HepG2 (cell line): Measurements from ENCODE around the gene SEPTIN11. TPM values are rescaled to one million over a fixed set of nuclear protein-coding genes. Genes with fewer than 3 reads are reported as not detected.

Source experiments
- ATAC-seq: fragments of 200-7000 bp; cut with Tn5 transposase; 3 replicates; pipeline ENCODE4 v1.9.1; 2020; ENCODE audit warnings: mild to moderate bottlenecking, moderate library complexity
- BruUV-seq: library from RNA; stranded (reverse); fragments of 400-500 nt; replicated peaks from 2 replicates; lab custom pipeline; 2021; lab: Mats Ljungman, UMichigan
- CTCF ChIA-PET: fragments of 300-600 bp; formaldehyde crosslinking; extraction: SDS; loops from one replicate; lab custom pipeline; 2021; ENCODE audit warnings: low total read pairs, inconsistent platforms, low intra/inter-chr PET ratio; lab: Yijun Ruan, JAX
- POLR2A ChIA-PET: fragments of 350-600 bp; sonication (Branson Sonifier 250); formaldehyde crosslinking; loops from one replicate; lab custom pipeline; 2020; ENCODE audit warnings: antibody characterized with exemption, inconsistent platforms; lab: Yijun Ruan, JAX
- DNase-seq: peaks from one replicate; pipeline ENCODE4 v3.0.0-alpha.2; 2015; ENCODE audit warnings: low spot score
- FAIRE-seq: peaks from 3 replicates; lab custom pipeline; 2011; peaks lifted over from hg19 to GRCh38; lab: Jason Lieb, UNC
- H2AFZ ChIP-seq: one replicate; pipeline ENCODE4 v1.6.1; 2011; ENCODE audit warnings: low read length, inconsistent platforms
- H3K27ac ChIP-seq: fragments of 300-600 bp; 3 replicates; pipeline ENCODE4 v1.8.0; 2011; ENCODE audit warnings: mixed run types, mild to moderate bottlenecking, mixed read lengths, low read length, inconsistent platforms; ENCODE audit not compliant: insufficient read depth; ENCODE audit errors: extremely low read length
- H3K27me3 ChIP-seq, 2 experiments: fragments of 200-600 bp in 1 of 2; 2 replicates in 1 of 2; 3 replicates in 1 of 2; pipeline versions ENCODE4 v1.6.0 to v1.8.0; 2011; ENCODE audit warnings: low read length in 2 of 2, mild to moderate bottlenecking in 2 of 2, moderate library complexity in 2 of 2, inconsistent platforms in 1 of 2; ENCODE audit not compliant: insufficient read depth in 2 of 2, control insufficient read depth in 1 of 2
- H3K36me3 ChIP-seq, 2 experiments: fragments of 200-600 bp in 1 of 2; replicated peaks in 1 of 2; 2 replicates in 1 of 2; 3 replicates in 1 of 2; pipeline versions ENCODE4 v1.5.1 to v1.8.0; 2011; ENCODE audit warnings: low read length in 2 of 2, inconsistent platforms in 1 of 2; ENCODE audit not compliant: insufficient read depth in 2 of 2, control insufficient read depth in 1 of 2
- H3K4me1 ChIP-seq: 2 replicates; pipeline ENCODE4 v1.5.1; 2012; ENCODE audit warnings: low read length, inconsistent platforms; ENCODE audit not compliant: insufficient read depth
- H3K4me2 ChIP-seq: 2 replicates; pipeline ENCODE4 v1.6.0; 2011; ENCODE audit warnings: low read depth, low read length, inconsistent platforms
- H3K4me3 ChIP-seq, 3 experiments: fragments of 200-600 bp in 1 of 3; sonication (generic), shearing (Covaris generic) in 1 of 3; replicated peaks in 1 of 3; 2 replicates each; pipeline ENCODE4 v1.5.1; 2011 to 2016; ENCODE audit warnings: low read length in 3 of 3, inconsistent platforms in 2 of 3, low read depth in 2 of 3, mild to moderate bottlenecking in 2 of 3, control low read depth in 1 of 3, mixed read lengths in 1 of 3; ENCODE audit not compliant: insufficient read depth in 1 of 3
- H3K79me2 ChIP-seq: one replicate; pipeline ENCODE4 v1.6.1; 2011; ENCODE audit warnings: low read length, inconsistent platforms; ENCODE audit not compliant: insufficient read depth
- H3K9ac ChIP-seq: 2 replicates; pipeline ENCODE4 v1.6.0; 2011; ENCODE audit warnings: mild to moderate bottlenecking, low read depth, low read length, inconsistent platforms; ENCODE audit not compliant: insufficient read depth
- H3K9me3 ChIP-seq: 2 replicates; pipeline ENCODE4 v1.5.1; 2012; ENCODE audit warnings: mild to moderate bottlenecking, low read length
- H4K20me1 ChIP-seq: 2 replicates; pipeline ENCODE4 v1.6.0; 2011; ENCODE audit warnings: inconsistent platforms, mild to moderate bottlenecking, low read length, moderate library complexity; ENCODE audit not compliant: insufficient read depth
- HDAC2 ChIP-seq: sonication (generic); formaldehyde crosslinking; IDR thresholded peaks from 2 replicates; pipeline ENCODE4 v1.4.0; 2020; ENCODE audit warnings: missing genetic modification reagents
- MATR3 ChIP-seq: sonication (generic); formaldehyde crosslinking; IDR thresholded peaks from 2 replicates; pipeline ENCODE4 v1.4.0; 2020; ENCODE audit warnings: missing genetic modification reagents
- MTA1 ChIP-seq: sonication (generic); formaldehyde crosslinking; IDR thresholded peaks from 2 replicates; pipeline ENCODE4 v1.4.0; 2020; ENCODE audit warnings: missing genetic modification reagents, mild to moderate bottlenecking, borderline replicate concordance
- PHF21A ChIP-seq: sonication (generic); formaldehyde crosslinking; IDR thresholded peaks from 2 replicates; pipeline ENCODE4 v1.5.0; 2020; ENCODE audit warnings: mild to moderate bottlenecking, missing genetic modification reagents
- SIN3A ChIP-seq: IDR thresholded peaks from 2 replicates; pipeline ENCODE4 v1.6.1; 2011; ENCODE audit warnings: low read depth, mild to moderate bottlenecking, control low read depth, low read length, borderline replicate concordance
- ZBTB3 ChIP-seq: sonication (generic); formaldehyde crosslinking; IDR thresholded peaks from 2 replicates; pipeline ENCODE4 v1.4.0; 2020; ENCODE audit warnings: low read depth, mild to moderate bottlenecking, moderate library complexity, missing genetic modification reagents, borderline replicate concordance
- ZKSCAN1 ChIP-seq: fragments of 150-350 bp; IDR thresholded peaks from 2 replicates; pipeline ENCODE4 v1.6.1; 2014; ENCODE audit warnings: low read length
- ZNF205 ChIP-seq: IDR thresholded peaks from 2 replicates; pipeline ENCODE4 v1.6.1; 2018; ENCODE audit warnings: missing biosample characterization, missing genetic modification reagents
- ZNF224 ChIP-seq: sonication (generic); formaldehyde crosslinking; IDR thresholded peaks from 2 replicates; pipeline ENCODE4 v1.5.0; 2020; ENCODE audit warnings: mild to moderate bottlenecking, missing genetic modification reagents
- ZNF282 ChIP-seq: fragments of 450-650 bp; IDR thresholded peaks from 2 replicates; pipeline ENCODE4 v1.6.1; 2018; ENCODE audit not compliant: partially characterized antibody
- ZNF678 ChIP-seq: sonication (generic); formaldehyde crosslinking; IDR thresholded peaks from 2 replicates; pipeline ENCODE4 v1.4.0; 2020; ENCODE audit warnings: mild to moderate bottlenecking, missing genetic modification reagents
- WGBS: methylation state at CpG from one replicate; pipeline ENCODE4 v1.1.6; 2017; ENCODE audit warnings: low lambda C conversion rate; 5-methylcytosine and 5-hydroxymethylcytosine counted together
- in situ Hi-C: cut with HindIII; loops from 2 replicates; pipeline ENCODE4 v1.10.0; 2017; ENCODE audit warnings: low pct_unique_long_range_greater_than_20kb; ENCODE audit not compliant: extremely low pct_ligation_motif_present
- intact Hi-C: fragments of 100-400 bp; cut with micrococcal nuclease; formaldehyde crosslinking; loops from one replicate; pipeline ENCODE4 v1.10.0; 2022; ENCODE audit not compliant: unreplicated experiment
- polyA plus RNA-seq, 8 experiments: library from polyadenylated mRNA; depleted of rRNA in 3 of 8; stranded (reverse) in 7 of 8; unstranded in 1 of 8; fragments of >200 nt; fragmentation: Illumina TruSeq in 4 of 8; extraction: Trizol in 4 of 8; gene quantifications; 2 replicates each; pipeline versions ENCODE4 v1.2.1 to v1.2.3, GENCODE V29; 2011 to 2016; ENCODE audit warnings: low read depth in 4 of 8, missing spikeins in 1 of 8, mixed read lengths in 1 of 8; ENCODE audit not compliant: insufficient read depth in 1 of 8
- total RNA-seq, 5 experiments: library from RNA; depleted of rRNA; stranded (reverse); fragments of >200 nt; fragmentation: Illumina TruSeq; extraction: Trizol; gene quantifications; 2 replicates each; pipeline ENCODE4 v1.2.3, GENCODE V29; 2016; ENCODE audit warnings: low read depth in 1 of 5
- TF ChIP-seq, protein P1 (sequence below): fragments of 450-650 bp; IDR thresholded peaks from 2 replicates; pipeline ENCODE4 v1.6.1; 2017
- TF ChIP-seq, protein P2 (sequence below): sonication (generic); formaldehyde crosslinking; IDR thresholded peaks from 2 replicates; pipeline ENCODE4 v1.5.1; 2020; ENCODE audit warnings: missing genetic modification reagents, mild to moderate bottlenecking, borderline replicate concordance
- TF ChIP-seq, protein P3 (sequence below): sonication (generic); formaldehyde crosslinking; IDR thresholded peaks from 2 replicates; pipeline ENCODE4 v1.8.1; 2023; ENCODE audit warnings: mild to moderate bottlenecking, missing genetic modification reagents
- TF ChIP-seq, protein P4 (sequence below): IDR thresholded peaks from 2 replicates; pipeline ENCODE4 v1.6.1; 2012; ENCODE audit warnings: low read length, improper control_type of control experiment
- TF ChIP-seq, protein P5 (sequence below): sonication (generic); formaldehyde crosslinking; IDR thresholded peaks from 2 replicates; pipeline ENCODE4 v1.4.0; 2020; ENCODE audit warnings: missing genetic modification reagents

Gene SEPTIN11
- total and polyA plus RNA-seq, 2 of the 13 experiments (the other 11 are each of a cell fraction or from before 2014, with no cell fraction given), result 28.9 to 47.3 TPM

DNA sequence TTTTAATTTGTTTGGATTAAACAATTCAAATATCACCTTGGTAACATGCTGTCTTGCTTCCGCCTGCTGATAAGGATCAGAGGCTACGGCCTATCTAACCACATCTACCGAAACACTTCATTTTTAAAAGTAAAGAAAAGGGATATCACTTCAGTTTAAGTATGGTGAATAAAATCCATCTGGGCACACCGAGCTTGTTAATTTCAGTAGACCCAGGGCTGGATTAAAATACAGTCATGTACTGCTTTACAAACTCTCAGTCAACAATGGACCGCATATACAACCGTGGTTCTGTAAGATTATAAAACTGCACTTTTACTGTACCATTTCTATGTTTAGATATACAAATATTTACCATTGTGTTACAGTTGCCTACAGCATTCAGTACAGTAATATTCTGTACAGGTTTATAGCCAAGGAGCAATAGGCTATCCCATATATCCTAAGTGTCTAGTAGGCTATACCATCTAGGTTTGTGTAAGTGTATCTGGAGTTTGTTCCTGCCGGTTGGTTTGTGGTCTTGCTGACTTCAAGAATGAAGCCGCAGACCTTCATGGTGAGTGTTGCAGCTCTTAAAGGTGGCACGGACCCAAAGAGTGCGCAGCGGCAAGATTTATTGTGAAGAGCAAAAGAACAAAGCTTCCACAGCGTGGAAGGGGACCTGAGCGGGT, 40.0 kb downstream of the SEPTIN11 start:
- no TSS peak for BruUV-seq
- Histone ChIP-seq H3K9ac (no peak overlapping the region), H3K27me3 (no peaks in the 10 kb centered on the region; a peak in 1 of 5 replicates), H4K20me1 (no peaks in the 10 kb centered on the region), H2AFZ (no peak overlapping the region), H3K4me1 (peaks cover 12% of the 10 kb centered on the region), H3K36me3 (no peaks in the 10 kb centered on the region), H3K4me3 (no peak overlapping the region), H3K79me2 (peaks cover 9% of the 10 kb centered on the region), H3K9me3 (no peaks in the 10 kb centered on the region), H3K27ac (no peak overlapping the region), H3K4me2 (no peak overlapping the region)
- DNase-seq, result no peak
- ChIA-PET POLR2A (no interaction called here), CTCF (no interaction called here)
- 98% methylated on average over 13 of the region's 13 CpGs for WGBS
- FAIRE-seq, result no peak
- in situ Hi-C loops (no loop called here), intact Hi-C loops (no loop called here)
- no peak for ATAC-seq
- TF ChIP-seq ZNF224 (no peak), ZKSCAN1 (no peak), PHF21A (no peak), ZBTB3 (CRISPR knock-in tag) (no peak), ZNF282 (no peak), MTA1 (CRISPR knock-in tag) (no peak), ZNF205 (CRISPR knock-in tag) (no peak), MATR3 (CRISPR knock-in tag) (no peak), HDAC2 (CRISPR knock-in tag) (no peak), SIN3A (no peak), ZNF678 (no peak)
- TF ChIP-seq, protein P1, sequence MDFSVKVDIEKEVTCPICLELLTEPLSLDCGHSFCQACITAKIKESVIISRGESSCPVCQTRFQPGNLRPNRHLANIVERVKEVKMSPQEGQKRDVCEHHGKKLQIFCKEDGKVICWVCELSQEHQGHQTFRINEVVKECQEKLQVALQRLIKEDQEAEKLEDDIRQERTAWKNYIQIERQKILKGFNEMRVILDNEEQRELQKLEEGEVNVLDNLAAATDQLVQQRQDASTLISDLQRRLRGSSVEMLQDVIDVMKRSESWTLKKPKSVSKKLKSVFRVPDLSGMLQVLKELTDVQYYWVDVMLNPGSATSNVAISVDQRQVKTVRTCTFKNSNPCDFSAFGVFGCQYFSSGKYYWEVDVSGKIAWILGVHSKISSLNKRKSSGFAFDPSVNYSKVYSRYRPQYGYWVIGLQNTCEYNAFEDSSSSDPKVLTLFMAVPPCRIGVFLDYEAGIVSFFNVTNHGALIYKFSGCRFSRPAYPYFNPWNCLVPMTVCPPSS, result no peak
- TF ChIP-seq, protein P2, sequence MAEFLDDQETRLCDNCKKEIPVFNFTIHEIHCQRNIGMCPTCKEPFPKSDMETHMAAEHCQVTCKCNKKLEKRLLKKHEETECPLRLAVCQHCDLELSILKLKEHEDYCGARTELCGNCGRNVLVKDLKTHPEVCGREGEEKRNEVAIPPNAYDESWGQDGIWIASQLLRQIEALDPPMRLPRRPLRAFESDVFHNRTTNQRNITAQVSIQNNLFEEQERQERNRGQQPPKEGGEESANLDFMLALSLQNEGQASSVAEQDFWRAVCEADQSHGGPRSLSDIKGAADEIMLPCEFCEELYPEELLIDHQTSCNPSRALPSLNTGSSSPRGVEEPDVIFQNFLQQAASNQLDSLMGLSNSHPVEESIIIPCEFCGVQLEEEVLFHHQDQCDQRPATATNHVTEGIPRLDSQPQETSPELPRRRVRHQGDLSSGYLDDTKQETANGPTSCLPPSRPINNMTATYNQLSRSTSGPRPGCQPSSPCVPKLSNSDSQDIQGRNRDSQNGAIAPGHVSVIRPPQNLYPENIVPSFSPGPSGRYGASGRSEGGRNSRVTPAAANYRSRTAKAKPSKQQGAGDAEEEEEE (CRISPR knock-in tag), result no peak
- TF ChIP-seq, protein P3, sequence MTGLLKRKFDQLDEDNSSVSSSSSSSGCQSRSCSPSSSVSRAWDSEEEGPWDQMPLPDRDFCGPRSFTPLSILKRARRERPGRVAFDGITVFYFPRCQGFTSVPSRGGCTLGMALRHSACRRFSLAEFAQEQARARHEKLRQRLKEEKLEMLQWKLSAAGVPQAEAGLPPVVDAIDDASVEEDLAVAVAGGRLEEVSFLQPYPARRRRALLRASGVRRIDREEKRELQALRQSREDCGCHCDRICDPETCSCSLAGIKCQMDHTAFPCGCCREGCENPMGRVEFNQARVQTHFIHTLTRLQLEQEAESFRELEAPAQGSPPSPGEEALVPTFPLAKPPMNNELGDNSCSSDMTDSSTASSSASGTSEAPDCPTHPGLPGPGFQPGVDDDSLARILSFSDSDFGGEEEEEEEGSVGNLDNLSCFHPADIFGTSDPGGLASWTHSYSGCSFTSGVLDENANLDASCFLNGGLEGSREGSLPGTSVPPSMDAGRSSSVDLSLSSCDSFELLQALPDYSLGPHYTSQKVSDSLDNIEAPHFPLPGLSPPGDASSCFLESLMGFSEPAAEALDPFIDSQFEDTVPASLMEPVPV, result no peak
- TF ChIP-seq, protein P4, sequence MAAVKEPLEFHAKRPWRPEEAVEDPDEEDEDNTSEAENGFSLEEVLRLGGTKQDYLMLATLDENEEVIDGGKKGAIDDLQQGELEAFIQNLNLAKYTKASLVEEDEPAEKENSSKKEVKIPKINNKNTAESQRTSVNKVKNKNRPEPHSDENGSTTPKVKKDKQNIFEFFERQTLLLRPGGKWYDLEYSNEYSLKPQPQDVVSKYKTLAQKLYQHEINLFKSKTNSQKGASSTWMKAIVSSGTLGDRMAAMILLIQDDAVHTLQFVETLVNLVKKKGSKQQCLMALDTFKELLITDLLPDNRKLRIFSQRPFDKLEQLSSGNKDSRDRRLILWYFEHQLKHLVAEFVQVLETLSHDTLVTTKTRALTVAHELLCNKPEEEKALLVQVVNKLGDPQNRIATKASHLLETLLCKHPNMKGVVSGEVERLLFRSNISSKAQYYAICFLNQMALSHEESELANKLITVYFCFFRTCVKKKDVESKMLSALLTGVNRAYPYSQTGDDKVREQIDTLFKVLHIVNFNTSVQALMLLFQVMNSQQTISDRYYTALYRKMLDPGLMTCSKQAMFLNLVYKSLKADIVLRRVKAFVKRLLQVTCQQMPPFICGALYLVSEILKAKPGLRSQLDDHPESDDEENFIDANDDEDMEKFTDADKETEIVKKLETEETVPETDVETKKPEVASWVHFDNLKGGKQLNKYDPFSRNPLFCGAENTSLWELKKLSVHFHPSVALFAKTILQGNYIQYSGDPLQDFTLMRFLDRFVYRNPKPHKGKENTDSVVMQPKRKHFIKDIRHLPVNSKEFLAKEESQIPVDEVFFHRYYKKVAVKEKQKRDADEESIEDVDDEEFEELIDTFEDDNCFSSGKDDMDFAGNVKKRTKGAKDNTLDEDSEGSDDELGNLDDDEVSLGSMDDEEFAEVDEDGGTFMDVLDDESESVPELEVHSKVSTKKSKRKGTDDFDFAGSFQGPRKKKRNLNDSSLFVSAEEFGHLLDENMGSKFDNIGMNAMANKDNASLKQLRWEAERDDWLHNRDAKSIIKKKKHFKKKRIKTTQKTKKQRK, result no peak
- TF ChIP-seq, protein P5, sequence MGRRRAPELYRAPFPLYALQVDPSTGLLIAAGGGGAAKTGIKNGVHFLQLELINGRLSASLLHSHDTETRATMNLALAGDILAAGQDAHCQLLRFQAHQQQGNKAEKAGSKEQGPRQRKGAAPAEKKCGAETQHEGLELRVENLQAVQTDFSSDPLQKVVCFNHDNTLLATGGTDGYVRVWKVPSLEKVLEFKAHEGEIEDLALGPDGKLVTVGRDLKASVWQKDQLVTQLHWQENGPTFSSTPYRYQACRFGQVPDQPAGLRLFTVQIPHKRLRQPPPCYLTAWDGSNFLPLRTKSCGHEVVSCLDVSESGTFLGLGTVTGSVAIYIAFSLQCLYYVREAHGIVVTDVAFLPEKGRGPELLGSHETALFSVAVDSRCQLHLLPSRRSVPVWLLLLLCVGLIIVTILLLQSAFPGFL (CRISPR knock-in tag), result no peak
